GF-D8 (cell line): ENCODE results near the gene DTNA.

Experiments
- DNase-seq: peaks from one replicate; lab custom pipeline; 2025; lab: John Stamatoyannopoulos, UW

The DTNA gene

DNA sequence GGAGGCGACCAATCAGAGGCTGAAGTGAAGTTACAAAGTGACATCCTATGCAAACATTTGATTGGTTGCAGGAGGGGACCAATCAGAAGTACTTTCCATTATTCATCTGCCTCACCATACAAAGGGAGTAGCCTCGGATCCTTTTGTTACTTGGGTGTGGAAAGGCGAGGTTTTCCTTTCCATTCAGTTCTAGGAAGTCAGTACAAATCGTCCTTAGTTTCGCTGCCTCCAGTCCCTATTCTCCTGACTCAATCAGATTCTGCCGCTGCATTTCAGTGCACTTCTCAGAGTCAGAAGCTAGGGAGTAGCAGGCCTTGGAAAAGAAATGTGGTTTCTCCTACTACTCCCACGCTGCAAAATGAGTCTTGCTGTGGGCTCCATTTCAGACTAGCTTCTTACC is 149.4 kb downstream of the DTNA start:
- no peak for DNase-seq

DNA sequence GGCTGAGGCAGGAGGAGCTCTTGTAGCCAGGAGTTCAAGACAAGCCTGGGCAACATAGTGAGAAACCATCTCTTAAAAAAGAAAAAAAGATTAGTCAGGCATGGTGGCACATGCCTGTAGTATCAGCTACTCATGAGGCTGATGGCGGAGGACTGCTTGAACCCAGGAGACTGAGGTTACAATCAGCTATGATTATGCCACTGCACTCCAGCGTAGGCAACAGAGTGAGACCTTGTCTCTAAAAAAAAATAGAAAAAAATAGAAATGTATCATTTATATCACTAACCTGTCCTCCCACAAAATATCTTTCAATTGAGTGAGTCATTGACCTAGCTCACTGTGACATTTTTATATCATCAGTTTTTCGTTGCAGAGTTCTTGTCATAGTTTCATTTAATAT is 152.5 kb downstream of the DTNA start:
- DNase-seq: no peak

DNA sequence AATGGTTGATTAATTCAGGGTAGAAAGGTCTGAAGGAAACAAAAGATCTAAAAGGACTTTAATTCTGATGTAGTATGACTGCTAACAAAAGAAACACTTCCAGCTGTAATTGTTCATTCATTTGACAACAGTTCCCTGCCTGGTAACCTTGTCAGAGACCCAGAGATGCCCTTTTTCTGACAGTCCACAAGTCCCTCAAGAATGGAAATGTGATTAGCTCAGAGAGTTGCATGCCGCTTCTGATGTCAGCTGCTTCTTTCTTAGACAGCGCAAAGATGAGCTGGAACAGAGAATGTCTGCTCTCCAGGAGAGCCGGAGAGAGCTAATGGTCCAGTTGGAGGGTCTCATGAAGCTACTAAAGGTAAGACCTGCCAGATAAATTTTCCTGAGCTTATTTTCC is 153.6 kb downstream of the DTNA start:
- DNase-seq: no peak

DNA sequence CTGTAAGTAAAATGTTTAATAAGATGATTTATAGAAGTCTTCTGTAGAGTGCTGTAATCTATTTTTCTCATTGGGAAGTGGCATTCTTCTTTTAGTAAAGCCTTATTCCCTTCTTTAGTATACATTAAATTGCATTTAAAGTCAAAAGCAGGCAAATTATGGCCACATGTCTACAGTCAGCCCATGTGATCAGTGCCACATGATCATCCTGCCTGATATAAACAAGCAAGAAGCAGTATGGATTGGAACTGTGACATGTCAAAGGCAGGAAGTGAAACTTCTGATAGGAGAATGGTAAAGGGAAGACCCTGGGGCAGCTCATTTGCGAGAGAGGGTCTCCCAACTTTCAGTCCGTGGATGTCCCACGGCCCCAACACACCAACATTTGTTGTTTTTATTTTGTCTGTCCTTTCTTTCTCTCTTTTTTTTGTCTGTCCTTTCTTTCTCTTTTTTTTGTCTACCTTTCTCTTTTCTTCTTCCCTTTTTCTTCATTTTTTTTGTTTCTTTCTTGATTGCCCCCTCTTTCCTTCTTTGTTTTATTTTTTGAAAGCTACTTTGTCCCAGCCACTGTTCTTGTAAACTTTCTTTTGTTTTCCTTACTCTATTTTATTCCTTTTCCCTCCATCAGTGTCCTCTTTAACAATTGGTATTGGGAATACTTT is 154.9 kb downstream of the DTNA start:
- no peak for DNase-seq

DNA sequence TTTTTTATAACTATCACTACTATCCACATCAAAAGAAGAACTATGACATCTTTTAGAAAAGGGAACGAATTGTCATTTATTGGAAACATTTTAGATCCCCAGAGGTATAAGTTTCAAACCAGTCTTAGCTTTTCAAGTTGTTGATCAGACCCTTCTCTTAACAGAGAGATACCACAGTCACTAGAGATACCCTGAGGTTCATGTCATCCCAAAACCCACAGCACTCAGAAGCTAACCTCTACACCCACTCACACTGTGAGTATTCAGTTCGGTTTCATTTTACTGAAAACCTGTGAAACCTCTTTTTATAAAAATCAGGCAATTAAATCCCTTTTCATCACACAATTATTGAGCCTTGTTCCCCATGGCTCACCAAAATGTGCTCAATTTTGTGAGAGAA is 156.2 kb downstream of the DTNA start:
- no peak for DNase-seq

DNA sequence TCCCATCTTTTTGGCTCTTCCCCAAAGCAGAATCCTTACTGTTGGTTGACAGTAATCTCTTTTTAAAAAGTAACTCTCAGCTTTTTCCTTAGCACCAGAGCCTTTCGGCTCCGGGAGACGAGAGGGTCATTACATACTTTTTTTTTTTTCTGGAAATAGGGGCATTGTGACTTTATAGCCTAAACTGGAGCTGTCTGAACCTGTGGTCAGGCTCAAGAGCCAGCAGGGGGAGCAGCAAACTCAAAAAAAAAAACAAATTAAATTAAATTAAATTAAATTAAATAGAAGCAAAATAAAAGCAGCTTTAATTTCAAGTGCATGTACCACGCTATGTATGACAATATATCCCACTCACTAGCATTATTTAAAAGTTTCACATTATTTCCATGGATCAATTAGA is 156.6 kb downstream of the DTNA start:
- no peak for DNase-seq

DNA sequence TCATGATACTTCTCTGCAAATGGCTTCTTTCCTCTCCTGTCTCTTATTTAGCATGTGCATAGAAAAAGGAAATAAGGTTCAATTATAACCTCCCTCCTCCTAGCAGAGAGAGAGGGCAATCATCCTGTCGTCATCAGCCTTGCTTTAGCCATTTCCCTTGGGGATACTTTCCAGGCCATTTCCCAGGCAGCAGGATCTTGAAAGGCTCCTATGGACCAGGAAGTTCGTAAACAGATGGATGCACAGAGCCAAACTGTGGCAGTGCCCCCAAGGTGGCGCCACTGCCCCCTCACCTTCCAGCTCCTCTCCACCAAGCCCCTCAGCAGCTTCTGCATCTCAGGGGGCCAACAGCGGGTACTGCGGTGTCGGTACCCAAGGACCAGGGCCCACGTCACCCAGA is 157.4 kb downstream of the DTNA start:
- no peak for DNase-seq

DNA sequence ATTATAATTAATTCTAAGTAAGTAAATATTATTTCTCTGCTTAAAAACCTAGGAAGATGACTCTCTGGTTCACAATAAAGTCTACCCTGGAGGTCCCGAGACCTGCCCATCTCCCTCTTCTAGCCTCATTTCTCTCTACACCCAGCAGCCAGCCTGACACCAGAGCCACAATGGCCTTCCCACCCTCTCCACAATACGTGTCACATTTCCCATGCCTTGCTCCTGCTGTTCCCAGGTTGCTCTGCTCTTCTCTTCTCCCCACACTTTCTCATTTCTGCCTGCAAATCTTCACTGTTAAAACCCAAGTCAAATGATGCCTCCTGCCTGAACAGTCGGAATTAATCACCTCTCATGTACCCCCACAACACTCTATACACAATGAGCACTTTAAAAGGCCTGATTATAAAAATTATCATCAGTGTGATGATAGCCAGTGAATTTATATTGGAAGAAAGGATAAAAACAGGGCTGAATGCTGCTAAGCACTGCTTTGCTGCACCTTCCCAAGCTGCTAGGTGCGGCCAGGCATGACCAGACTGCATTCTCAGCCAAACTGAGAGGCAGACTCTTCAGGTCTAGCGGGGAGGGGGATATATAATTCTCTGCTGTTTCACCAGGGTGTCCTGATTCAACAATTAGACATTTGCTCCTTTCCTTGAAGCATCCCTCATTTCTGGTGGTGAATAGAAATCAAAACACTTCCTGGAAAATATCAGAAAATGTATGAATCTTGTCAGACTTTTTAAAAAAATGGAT is 160.6 kb downstream of the DTNA start:
- no peak for DNase-seq

DNA sequence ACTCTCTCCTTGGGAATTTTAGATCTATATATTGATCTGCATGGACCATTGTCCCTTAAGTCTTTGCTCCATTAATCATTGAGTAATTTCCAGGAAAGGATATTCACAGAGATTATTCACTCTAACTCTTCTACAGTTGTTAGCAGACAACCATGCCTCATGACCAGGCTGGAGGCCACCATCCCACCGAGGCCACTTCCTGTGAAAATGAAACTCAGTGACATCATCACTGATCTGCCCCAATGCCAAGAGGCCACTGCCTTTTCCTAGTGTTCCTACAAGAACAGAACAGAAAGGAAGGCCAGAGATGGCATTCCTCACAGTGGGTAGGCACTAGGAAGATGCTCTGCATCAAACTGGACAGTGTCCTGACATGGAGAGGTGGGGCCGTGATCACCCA is 161.3 kb downstream of the DTNA start:
- DNase-seq: no peak

DNA sequence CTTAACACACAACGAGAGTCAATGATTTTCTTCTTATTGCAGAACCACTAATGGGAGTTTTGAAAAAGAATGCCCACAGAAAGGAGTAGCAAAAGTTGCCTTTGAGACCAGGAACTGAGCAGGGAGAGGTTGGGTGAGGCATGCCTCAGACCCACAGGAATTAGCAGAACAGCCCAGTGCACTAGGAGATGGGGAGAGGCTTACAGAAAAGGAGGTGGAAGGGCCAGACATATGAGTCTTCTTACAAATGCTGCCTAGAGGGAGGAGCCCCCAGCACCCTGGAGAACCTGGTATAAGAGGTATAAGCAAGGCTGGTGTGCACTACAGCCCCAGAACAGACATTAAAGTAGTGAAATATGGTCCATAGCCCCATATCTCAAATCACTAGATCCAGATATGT is 162.0 kb downstream of the DTNA start:
- no peak for DNase-seq

DNA sequence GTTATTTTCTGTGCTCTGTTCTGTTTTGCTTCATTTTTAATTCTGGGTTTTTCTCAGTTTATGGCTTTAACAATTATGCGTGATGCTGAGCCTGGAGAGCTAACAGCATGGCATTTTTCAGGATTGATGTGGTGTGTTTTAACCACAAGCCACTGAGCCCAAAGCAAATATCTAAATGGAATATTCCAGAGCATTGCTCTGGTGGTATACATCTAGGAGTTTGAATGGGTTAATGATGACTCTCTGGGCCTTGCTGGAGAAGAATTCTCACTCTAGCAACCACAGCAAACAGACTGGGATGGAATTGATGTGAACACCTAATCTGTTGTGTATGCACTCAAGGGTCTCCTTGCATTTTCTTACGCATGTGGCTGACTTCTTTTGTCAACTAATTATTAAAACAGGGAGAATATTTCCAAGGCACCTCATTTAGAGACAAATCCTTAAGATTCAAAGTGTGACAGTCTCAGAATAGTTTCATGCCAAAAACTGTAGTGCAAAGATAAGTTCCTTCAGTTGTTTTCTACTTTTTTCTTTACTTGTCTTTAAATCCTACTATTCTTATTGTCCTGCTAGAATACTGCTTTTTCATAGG is 164.0 kb downstream of the DTNA start:
- no peak for DNase-seq

DNA sequence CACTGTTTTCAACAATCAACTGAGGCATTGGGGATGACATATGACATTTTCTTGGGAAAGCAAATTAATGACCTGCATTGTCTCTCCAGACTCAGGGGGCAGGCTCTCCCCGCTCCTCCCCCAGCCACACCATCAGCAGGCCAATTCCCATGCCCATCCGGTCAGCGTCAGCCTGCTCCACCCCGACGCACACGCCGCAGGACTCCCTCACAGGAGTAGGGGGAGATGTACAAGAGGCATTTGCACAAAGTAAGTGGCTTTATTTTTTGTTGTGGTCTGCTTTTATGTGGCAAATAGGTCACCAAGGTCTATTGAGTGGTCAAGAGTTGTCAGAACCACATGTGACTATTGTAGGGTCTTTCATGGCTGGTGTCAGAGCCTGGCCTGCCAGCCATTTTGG is 165.1 kb downstream of the DTNA start:
- no peak for DNase-seq

DNA sequence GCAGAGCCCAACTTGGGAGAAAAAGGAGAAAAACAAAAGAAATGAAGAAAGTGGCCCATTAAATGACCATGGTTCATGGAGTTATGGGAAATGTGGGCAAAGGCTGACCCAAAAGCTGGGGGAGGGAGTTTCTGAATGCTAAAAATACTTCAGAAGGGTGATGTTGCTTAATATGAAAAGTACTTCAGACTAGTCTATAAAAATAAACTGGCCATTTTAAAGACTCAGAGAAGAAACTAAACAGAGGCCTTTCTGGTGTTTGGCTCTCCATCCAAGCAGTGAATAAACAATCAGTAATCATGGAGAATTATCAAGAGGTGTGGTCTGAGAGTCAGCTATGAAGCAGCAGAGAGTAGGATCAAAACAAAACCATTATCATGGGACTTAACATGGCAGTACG is 170.3 kb downstream of the DTNA start:
- DNase-seq: no peak

DNA sequence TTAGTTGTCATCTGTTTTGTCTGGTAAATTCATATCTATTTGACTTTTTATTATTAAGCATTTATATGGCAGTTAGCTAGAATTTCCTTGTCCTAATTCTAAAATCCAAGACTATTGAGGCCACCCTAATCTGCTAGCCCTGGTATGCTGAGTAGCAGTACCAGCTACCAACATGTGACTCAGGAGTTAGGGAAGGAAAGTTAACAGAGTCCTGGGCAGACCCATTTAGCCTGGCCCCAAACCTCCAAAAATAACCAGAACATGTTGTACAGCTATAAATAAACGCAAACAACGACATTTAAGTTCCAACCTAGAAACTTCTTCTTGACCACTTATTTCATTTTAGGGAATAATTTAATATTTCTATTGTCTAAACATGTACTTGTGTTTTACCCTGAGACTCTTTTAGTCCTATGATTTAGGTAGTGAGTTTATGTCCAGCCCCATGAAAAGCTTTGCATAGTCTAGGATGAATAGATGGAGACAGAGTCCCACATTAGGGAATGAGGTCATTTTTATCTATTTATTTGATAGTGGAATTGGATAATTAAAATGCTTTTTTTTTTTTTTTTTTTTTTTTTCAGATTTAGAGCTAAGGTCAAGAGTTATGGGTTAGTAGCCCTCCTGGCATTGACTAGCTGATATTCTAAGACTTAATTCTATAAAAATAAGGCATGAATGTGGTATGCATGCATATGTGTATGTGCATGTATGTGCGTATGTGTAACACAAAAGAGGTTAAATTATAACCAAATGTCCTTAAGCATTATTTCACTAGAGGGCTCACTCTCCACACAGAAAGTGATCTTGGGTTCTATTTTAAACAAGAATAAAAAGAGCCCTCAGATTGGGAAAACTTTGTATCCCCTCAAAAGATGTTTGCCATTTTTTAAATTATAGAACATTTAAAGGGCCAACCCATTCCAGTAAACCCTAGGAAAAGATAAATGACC is 171.1 kb downstream of the DTNA start:
- no peak for DNase-seq

DNA sequence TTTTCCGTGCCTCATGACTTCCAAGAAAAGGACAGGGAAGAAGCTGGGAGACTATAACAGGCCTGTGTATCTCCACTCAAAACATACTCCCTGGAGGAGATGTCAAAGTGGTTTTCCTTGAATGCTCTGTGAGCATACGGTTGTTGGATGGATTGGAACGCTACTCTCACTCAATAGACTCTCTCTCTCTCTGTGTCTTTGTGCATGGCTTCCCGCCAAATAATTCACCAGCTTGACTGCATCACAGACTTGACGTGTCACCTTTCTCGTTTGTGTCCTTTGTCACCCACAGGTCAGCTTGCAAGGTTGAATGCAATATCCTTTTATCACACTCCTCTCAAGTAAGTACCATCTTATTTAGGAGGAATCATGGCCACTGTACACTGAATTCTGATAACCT is 174.3 kb downstream of the DTNA start:
- no peak for DNase-seq

DNA sequence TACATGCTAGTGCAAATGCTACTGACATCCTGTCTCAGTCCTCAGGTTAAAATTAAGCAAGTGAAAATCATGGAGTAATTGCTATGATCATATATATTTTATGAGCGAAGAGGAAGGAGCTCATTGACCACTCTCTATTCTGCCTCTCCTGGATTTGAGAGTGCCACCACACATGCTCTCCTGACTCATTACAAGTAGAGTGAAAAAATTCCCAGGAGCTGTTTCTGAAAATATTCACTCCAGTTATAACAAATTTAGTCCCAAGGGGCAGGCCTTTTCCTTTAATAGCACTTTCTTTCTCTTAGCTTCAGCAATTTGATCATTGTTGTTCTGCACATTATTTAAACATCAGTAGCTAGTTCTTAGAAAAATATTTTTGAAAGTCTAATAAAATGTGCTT is 176.1 kb downstream of the DTNA start:
- no peak for DNase-seq

DNA sequence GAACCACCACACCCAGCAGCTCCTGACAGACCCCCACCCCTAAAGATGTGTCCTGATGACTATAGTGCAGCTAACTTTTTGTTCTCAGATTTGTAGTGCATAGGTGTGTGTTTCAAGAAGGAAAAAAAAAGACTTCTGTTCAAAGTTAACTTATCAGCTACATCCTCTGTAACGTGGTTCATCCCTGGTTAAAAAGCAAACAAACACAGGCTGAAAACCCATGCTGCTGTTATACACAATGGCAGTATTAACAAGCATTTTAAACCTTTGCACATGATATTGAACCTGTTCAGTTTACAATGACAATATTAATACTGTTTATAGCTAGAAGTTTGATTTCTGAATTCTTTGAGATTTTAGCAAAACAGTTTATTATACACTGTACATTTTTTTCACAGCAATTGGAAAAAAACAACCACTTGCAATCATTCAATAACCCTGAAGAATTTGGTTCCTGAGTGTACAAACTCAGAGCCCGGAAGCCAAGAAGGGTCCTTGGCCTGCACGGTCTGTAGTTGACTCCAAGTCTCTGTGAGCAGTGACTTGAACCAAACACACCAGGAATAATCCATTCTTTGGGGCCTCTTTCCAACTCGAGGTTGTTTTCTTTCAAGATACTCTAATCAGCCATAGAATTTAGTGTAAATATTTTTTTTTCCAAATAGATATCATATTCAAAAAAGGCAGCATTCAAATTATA is 177.9 kb downstream of the DTNA start:
- no peak for DNase-seq

DNA sequence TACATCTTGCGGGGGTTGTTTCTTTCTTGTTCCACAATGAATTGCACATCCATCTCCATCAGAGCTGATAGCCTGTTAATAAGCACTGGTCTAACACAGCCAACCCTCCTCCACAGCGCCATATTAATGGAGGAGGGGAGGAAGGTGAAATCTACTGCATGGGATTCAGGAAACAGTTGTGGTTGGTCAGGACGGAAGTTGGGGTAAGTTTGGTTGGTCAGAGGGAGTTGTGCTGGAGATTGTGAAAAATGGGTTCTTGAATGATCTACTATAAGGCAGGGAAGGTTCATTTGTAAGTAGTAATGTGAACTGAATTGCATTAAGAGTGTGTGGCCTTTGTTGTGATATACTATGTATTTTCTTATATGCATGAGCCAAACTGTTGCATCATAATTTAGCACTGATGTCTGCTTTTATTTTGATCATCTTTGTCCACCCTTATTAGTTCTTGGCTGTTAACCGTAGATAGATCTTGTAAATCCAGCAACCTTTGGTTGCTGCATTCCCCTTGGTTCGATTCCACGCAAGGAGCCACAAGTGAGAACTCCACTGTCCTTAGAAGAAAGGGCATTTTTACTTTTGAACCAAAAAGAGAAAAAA is 180.5 kb downstream of the DTNA start:
- no peak for DNase-seq

DNA sequence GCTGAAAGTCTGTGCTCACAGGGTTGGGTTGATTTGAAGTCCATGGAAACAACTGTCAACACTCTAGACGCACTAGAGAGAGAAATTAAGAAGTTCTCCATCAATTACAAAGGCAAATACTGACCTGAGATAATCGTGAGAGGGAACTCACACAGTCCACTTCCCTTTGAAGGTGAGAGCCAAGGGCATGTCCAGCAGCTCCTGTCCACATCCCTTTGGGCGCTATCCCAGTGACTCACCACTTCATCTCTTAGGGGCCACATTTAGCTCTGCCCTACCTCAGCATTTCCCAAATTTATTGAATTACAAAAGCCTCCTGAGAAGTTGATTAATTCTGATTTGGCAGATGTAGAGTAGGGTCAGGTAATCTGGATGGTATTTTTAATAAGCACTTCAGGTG is 182.3 kb downstream of the DTNA start:
- no peak for DNase-seq

DNA sequence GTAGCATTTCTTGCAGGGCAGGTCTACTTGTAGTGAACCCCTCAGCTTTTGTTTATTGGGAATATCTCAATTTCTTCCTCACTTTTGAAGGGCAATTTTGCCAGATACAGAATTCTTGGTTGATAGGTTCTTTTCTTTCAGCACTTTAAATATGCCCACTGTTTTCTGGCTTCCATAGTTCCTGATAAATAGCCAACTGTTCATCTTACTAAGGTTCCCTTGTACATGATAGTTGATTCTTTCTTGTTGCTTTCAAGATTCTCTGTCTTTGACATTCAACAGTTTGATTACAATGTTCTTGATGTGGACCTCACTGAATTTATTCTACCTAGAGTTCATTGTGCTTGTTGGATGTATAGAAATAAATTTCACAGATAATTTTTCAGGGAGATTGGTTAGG is 183.1 kb downstream of the DTNA start:
- DNase-seq: no peak

DNA sequence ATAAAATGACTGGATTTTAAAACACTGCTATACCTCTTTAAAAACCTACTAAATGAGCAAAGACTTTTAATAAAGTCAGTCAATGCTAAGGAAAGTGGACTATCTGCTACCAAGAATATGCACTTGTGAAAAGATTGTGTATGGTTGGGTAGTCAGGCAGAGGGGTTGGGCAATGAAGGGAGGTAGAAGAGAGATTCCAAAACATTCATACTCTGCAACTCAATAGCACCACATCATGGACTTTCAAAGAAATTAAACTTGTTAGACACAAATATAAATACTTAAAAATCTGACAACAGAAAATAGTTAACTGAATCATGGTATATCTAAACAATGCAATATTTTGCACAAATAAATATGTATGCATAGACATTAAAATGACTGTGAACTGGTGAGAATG is 191.2 kb downstream of the DTNA start:
- no peak for DNase-seq
